Subcutaneous abdominal adipose tissue (tissue), 5 donors: ENCODE data around the gene ENPP4.
A peak's percentile ranks its signal among the peaks of the same experiment; 100 is the strongest.
"Not testable (repeated sequence)": the region's sequence is repeated elsewhere in the genome, so short reads cannot be mapped to it uniquely, and the experiment has no call there.

Experiments
- H3K27ac ChIP-seq: one replicate; pipeline ENCODE4 v1.7.0; 2013; ENCODE audit warnings: low read depth, mild to moderate bottlenecking, inconsistent platforms, low read length, moderate library complexity
- H3K27me3 ChIP-seq, 5 donors: one replicate each; pipeline ENCODE4 v1.7.0; 2013; ENCODE audit warnings: low read length in 5 of 5, inconsistent platforms in 1 of 5; ENCODE audit not compliant: control insufficient read depth in 5 of 5, insufficient read depth in 4 of 5
- H3K36me3 ChIP-seq, 5 donors: one replicate each; pipeline ENCODE4 v1.7.0; 2013; ENCODE audit warnings: low read length in 5 of 5; ENCODE audit not compliant: control insufficient read depth in 5 of 5, insufficient read depth in 5 of 5
- H3K4me1 ChIP-seq, 5 donors: one replicate each; pipeline ENCODE4 v1.7.0; 2013; ENCODE audit warnings: low read length in 5 of 5, mild to moderate bottlenecking in 3 of 5, moderate library complexity in 1 of 5; ENCODE audit not compliant: control insufficient read depth in 5 of 5, insufficient read depth in 5 of 5
- H3K4me3 ChIP-seq, 5 donors: one replicate each; pipeline ENCODE4 v1.7.0; 2013; ENCODE audit warnings: low read length in 5 of 5, low read depth in 1 of 5
- H3K9ac ChIP-seq, 5 donors: one replicate each; pipeline ENCODE4 v1.7.0; 2013; ENCODE audit warnings: low read length in 5 of 5, mild to moderate bottlenecking in 4 of 5, moderate library complexity in 3 of 5
- H3K9me3 ChIP-seq, 5 donors: one replicate each; pipeline ENCODE4 v1.7.0; 2013; ENCODE audit warnings: low read length in 5 of 5; ENCODE audit not compliant: control insufficient read depth in 5 of 5
- donor health status: healthy.
- donor health status: healthy.
- donor health status: healthy.
- donor health status: healthy.
- donor health status: healthy.

The ENPP4 gene, protein sequence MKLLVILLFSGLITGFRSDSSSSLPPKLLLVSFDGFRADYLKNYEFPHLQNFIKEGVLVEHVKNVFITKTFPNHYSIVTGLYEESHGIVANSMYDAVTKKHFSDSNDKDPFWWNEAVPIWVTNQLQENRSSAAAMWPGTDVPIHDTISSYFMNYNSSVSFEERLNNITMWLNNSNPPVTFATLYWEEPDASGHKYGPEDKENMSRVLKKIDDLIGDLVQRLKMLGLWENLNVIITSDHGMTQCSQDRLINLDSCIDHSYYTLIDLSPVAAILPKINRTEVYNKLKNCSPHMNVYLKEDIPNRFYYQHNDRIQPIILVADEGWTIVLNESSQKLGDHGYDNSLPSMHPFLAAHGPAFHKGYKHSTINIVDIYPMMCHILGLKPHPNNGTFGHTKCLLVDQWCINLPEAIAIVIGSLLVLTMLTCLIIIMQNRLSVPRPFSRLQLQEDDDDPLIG

DNA sequence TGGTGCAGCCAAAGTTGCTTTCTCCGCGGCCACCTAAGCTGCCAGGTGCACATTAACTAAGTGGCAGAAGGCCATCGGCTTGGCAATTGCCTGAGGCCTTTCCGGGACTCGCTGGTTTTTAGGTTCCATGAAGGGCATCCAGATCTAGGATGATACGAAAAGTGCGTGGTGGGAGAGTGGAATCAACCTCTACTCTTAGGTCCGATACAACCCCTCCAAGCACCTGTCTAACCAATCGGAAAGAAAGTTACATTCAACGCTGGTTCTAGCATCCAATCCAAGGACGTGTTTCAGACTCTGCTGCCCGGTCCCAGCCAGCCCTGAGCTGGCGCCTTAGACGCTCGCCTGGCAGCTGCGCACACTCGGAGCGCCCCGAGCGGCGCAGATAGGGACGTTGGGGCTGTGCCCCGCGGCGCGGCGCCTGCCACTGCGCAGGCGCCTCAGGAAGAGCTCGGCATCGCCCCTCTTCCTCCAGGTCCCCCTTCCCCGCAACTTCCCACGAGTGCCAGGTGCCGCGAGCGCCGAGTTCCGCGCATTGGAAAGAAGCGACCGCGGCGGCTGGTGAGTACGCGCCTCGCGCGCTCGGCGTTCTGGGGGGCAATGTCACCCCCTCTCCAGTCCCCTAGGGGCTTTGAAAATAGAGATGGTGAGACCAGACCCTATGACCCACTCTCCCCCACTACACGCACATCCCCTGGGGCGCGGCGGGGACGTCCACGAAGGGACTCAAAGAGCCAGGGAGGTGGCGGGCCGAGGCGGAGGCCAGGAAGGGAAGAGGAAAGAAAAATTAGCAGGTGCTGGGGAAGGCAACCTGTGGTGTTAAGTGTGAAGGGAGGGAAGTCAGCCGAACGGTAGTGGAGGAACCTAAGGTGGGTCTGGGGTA is at the start of gene ENPP4:
TSS of gene ENPP4 (plus strand) at position 361 of the 883 bp plus-strand sequence. CDS start 9,595 bp downstream, outside the sequence.
- H3K4me3 ChIP-seq: peak within 1 kb of the TSS; percentile 73 to 97 (median 94)
- peak within 1 kb of the TSS; percentile 79 to 89 (median 89) for H3K9ac ChIP-seq
- H3K4me1 ChIP-seq: peaks cover 0 to 29% (median 20%) of the 10 kb centered on the region in 5 donors
- no peaks in the 10 kb centered on the region for H3K9me3 ChIP-seq
- H3K27me3 ChIP-seq: no peaks in the 10 kb centered on the region
- H3K27ac ChIP-seq: peak within 1 kb of the TSS; percentile 76
- H3K36me3 ChIP-seq: no peaks in the 10 kb centered on the region

DNA sequence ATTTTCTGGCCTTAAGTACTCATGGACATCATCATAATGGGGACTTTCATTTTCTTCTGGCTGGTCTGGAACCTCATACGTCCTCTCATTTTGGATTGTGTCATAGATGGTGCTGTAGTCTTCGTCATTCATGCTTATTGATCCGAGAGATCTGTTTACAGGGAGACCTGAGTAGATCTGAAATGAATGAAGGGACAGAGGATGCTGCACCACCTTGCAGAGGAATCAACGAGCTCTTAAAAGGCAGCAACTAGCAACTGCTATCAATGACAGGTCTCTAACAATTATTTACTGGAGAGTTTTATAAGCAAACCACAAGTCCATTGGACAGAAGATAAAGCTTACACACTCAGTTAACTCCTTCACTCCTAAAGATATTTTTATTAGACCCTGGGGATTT is 49.7 kb upstream of the ENPP4 start:
- Histone ChIP-seq H3K27ac (no peak overlapping the region), H3K9ac (no peak overlapping the region), H3K4me3 (no peak overlapping the region), H3K9me3 (no peaks in the 10 kb centered on the region), H3K36me3 (no peaks in the 10 kb centered on the region), H3K27me3 (no peaks in the 10 kb centered on the region), H3K4me1 (no peaks in the 10 kb centered on the region)

DNA sequence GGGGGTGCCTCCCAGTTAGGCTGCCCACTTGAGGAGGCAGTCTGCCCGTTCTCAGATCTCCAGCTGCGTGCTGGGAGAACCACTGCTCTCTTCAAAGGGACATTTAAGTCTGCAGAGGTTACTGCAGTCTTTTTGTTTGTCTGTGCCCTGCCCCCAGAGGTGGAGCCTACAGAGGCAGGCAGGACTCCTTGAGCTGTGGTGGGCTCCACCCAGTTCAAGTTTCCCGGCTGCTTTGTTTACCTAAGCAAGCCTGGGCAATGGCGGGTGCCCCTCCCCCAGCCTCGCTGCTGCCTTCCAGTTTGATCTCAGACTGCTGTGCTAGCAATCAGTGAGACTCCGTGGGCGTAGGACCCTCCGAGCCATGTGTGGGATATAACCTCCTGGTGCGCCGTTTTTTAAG is 44.1 kb upstream of the ENPP4 start:
- not testable (repeated sequence) for H3K36me3 ChIP-seq, H3K4me1 ChIP-seq, H3K9me3 ChIP-seq, H3K27me3 ChIP-seq, H3K4me3 ChIP-seq, H3K9ac ChIP-seq, H3K27ac ChIP-seq

DNA sequence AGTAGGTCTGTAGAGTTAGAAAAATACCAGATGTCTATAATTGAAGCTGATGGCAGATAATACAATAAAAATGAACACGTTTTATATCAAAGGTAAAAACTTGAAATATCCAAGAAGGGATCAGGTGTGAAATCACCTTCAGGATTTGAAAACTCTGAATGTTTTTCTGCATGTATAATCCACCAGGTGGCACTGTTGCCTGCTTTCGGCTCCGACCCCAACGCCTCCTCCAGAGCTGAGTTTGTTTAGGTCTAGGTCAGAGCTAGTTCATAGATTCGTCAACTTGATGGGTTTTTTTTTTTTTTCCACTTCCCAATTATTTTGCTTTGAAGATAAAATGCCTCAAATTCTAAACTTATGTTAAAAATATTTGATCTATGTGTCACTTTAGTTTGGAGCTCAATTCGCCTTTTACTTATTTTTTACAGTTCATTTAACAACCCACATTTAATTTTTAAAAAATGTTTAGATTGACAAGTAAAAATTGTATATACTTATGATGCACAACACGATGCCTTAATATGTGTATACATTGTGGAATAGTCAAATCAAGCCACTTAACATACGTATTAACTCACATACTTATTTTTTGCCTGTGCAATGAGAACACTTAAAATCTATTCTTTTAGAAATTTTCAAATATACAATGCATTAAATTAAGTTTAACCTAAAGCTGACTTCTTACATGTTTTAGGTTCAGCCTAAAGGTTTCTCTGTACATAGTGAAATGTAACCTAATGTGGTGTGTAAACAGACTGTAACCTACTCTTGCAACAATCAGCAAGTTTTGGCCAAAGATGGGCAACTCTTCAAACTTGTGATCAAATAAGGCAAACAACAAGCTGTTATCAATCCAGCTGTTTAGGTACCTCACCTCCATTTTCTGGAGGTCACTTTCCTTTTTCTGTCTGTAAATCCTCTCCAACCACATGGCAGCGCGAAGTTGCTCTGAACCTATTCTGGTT is 39.4 kb upstream of the ENPP4 start:
- H3K4me3 ChIP-seq: no peak overlapping the region
- H3K27ac ChIP-seq: no peak overlapping the region
- no peaks in the 10 kb centered on the region for H3K36me3 ChIP-seq
- no peak overlapping the region for H3K9ac ChIP-seq
- H3K9me3 ChIP-seq: peaks cover 0 to 9% (median 8%) of the 10 kb centered on the region in 5 donors
- no peaks in the 10 kb centered on the region for H3K4me1 ChIP-seq
- peaks cover 0 to 3% (median 0%) of the 10 kb centered on the region in 5 donors for H3K27me3 ChIP-seq

DNA sequence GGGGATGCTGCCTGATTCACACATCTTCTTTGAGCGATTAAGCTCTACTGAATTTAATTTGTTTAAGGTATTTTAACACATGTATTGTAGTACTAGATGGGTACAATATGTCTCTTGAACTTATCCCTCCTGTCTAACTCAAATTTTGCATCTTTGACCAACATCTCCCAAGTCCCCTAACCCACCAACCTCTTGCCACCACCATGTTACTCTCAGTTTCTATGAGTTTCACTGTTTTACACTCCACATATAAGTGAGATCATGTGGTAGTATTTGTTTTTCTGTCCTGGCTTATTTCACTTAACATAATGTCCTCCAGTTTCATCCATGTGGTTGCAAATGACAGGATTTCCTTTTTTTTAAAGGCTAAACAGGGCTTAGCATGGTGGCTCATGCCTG is 38.7 kb upstream of the ENPP4 start:
- Histone ChIP-seq H3K27ac (no peak overlapping the region), H3K27me3 (peaks cover 0 to 3% (median 0%) of the 10 kb centered on the region in 5 donors), H3K36me3 (no peaks in the 10 kb centered on the region), H3K4me1 (no peaks in the 10 kb centered on the region), H3K9ac (no peak overlapping the region), H3K9me3 (peaks cover 0 to 11% (median 8%) of the 10 kb centered on the region in 5 donors), H3K4me3 (no peak overlapping the region)

DNA sequence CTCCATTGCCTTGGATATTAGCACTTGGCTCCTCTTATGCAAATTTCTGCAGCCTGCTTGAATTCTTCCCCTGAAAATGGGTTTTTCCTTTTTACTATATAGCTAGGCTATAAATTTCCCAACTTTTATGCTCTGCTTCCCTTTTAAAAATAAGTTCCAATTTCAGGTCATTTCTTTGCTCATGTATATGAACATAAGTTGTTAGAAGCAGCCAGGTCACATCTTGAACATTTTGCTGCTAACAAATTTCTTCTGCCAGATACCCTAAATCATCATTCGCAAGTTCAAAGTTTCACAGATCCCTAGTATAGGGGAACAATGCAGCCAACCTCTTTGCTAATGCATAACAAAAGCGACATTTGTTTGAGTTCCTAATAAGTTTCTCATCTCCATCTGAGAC is 34.5 kb upstream of the ENPP4 start:
- Histone ChIP-seq H3K4me1 (peaks cover 0 to 5% (median 4%) of the 10 kb centered on the region in 5 donors), H3K4me3 (no peak overlapping the region), H3K9ac (no peak overlapping the region), H3K36me3 (no peaks in the 10 kb centered on the region), H3K27ac (no peak overlapping the region), H3K27me3 (no peaks in the 10 kb centered on the region), H3K9me3 (peaks cover 0 to 11% (median 8%) of the 10 kb centered on the region in 5 donors)

DNA sequence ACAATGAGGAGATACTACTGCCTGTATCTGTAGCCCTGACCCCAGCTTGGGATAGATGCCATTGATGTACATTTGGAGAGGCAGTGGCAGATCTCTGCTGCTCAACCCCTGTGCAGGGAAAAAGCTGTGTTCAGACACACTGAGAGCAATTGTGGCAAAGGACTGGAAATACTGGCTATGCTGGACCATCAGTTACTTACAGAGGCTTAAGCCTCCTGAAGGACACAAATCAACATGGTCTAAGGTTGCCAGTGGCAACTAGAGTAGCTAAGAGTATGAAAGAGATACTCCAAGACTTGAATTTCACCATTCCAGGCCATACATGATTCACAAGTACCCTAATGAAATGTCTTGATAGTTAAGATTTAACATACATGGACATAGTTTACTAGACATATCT is 32.4 kb upstream of the ENPP4 start:
- Histone ChIP-seq H3K9ac (no peak overlapping the region), H3K9me3 (peaks cover 0 to 11% (median 8%) of the 10 kb centered on the region in 5 donors), H3K27ac (no peak overlapping the region), H3K4me3 (no peak overlapping the region), H3K4me1 (peaks cover 0 to 5% (median 4%) of the 10 kb centered on the region in 5 donors), H3K27me3 (no peaks in the 10 kb centered on the region), H3K36me3 (no peaks in the 10 kb centered on the region)

DNA sequence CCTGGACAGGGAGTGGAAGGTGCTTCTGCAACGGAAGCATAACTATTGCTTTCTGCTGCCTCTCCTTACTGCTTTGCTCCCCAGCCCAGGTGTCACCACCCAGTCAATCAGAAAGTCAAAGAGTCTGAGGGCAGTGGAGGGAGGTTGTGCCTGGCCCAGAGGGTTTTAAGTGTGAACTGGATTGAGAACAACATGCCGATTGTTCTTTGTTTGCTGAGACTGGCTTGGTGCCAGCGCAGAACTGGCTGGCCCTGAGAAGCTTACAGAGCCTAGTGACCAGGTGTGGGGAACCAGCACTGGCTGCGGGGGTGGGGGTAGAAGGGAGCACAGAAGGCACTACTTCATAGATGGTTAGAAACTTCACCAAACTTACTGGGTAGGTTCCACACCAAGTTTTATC is 31.1 kb upstream of the ENPP4 start:
- no peak overlapping the region for H3K9ac ChIP-seq
- peaks cover 0 to 11% (median 8%) of the 10 kb centered on the region in 5 donors for H3K9me3 ChIP-seq
- no peaks in the 10 kb centered on the region for H3K36me3 ChIP-seq
- H3K27me3 ChIP-seq: no peaks in the 10 kb centered on the region
- no peak overlapping the region for H3K4me3 ChIP-seq
- H3K27ac ChIP-seq: no peak overlapping the region
- H3K4me1 ChIP-seq: peaks cover 0 to 5% (median 4%) of the 10 kb centered on the region in 5 donors

DNA sequence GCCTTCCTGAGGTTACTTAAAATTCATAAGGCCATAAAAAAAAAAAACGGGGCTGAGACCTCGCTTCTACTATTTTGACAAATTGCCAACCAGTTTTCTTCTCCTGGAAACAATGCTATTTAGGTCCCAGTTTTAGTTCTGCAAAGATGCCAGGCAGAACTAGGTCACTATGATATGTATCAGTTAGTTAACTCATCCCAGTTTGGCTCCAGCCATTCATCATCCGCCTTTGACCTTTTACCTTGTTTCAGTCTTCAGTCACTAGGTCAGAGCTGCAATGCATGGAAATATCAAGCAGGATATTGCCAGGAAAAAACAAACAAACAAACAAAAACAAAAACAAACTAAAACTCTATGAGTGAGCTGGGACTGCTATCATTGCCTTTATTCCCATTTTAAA is 29.8 kb upstream of the ENPP4 start:
- H3K27me3 ChIP-seq: no peaks in the 10 kb centered on the region
- H3K4me3 ChIP-seq: no peak overlapping the region
- no peak overlapping the region for H3K27ac ChIP-seq
- no peak overlapping the region for H3K9ac ChIP-seq
- H3K9me3 ChIP-seq: peaks cover 0 to 7% (median 2%) of the 10 kb centered on the region in 5 donors
- H3K4me1 ChIP-seq: peaks cover 0 to 5% (median 4%) of the 10 kb centered on the region in 5 donors
- no peaks in the 10 kb centered on the region for H3K36me3 ChIP-seq
